ENCODE data around the gene PCED1A.

- TF ChIP-seq CTCF (IDR thresholded peaks at IDR 0.05) (no peak), POLR2A (IDR thresholded peaks at IDR 0.05) (no peak), POLR2AphosphoS5 (IDR thresholded peaks at IDR 0.05) (peak in 1 of 3 donors; percentile 32)
These were observed 22.4 kb downstream of the PCED1A start for GRCh38 chr20:2817891-2818595.

Data from breast epithelium (tissue), 3 donors.